ENCODE measurements around the gene SERPINE3.

Gene SERPINE3

DNA sequence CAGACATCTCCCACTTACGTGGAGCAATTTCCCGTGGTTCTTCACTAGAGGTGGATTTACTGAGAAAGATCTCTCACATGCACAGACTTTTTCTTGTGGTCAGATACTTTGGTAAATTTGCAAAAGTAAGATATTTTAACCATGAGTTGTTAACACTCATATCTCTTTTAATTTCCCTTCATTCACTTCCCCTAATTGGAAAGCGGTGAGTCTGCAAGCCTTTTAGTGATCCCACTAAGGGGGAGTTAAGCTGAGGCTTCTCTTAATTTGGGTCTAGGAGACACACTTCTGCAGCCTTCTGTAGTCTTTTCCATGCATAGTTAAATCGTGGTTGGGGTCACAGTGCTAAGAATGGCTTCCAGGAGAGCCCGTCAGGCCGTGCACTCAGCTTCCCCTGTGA lies 30.7 kb upstream of the SERPINE3 start:
- no peak for TF ChIP-seq EZH2 (IDR thresholded peaks at IDR 0.05)
- TF ChIP-seq FOXP2 (optimal IDR thresholded peaks at IDR 0.05; ENCODE audit: control extremely low read depth, extremely low read length, insufficient read depth): no peak
- no peak for TF ChIP-seq POLR2AphosphoS5 (IDR thresholded peaks at IDR 0.05; ENCODE audit: borderline replicate concordance, low read depth, low read length)
- H3K9ac ChIP-seq (ENCODE audit: insufficient read length): no peak overlapping the region
- H3K9me3 ChIP-seq (ENCODE audit: low read depth, low read length): no peaks in the 10 kb centered on the region
- no peak for DNase-seq (ENCODE audit: low read depth, low spot score)
- H3K36me3 ChIP-seq (ENCODE audit: insufficient read depth, low read length): no peaks in the 10 kb centered on the region
- H3K27ac ChIP-seq: no peak overlapping the region
- H3K4me3 ChIP-seq: no peak overlapping the region

DNA sequence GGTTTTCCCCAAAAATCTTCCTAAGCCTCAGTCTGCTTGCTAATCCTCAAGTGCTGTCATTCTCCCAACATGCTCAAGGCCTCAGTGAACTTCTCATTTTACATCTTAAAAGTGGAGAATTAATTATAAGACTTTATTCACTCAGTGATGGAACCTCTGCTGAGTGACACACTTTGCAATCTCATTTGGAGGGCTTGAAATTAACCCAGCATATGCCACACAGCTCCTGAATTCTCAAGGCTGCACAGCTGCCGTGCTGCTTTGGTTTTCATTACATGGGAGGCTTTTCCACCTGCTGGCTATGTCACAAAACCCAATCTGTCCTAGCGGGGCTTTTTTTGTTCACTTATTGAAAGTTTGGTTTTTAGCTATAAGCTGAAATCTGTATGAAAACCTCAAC lies 28.3 kb upstream of the SERPINE3 start:
- Histone ChIP-seq H3K4me3 (no peak overlapping the region), H3K9ac (ENCODE audit: insufficient read length) (no peak overlapping the region), H3K9me3 (ENCODE audit: low read depth, low read length) (no peaks in the 10 kb centered on the region), H3K36me3 (ENCODE audit: insufficient read depth, low read length) (no peaks in the 10 kb centered on the region), H3K27ac (no peak overlapping the region)
- no peak for DNase-seq (ENCODE audit: low read depth, low spot score)
- TF ChIP-seq FOXP2 (optimal IDR thresholded peaks at IDR 0.05; ENCODE audit: control extremely low read depth, extremely low read length, insufficient read depth) (no peak), POLR2AphosphoS5 (IDR thresholded peaks at IDR 0.05; ENCODE audit: borderline replicate concordance, low read depth, low read length) (no peak), EZH2 (IDR thresholded peaks at IDR 0.05) (no peak)

GRCh38 chr13:51311957-51312520 lies 27.5 kb upstream of the SERPINE3 start:
- DNase-seq (ENCODE audit: low read depth, low spot score): no peak
- H3K36me3 ChIP-seq (ENCODE audit: insufficient read depth, low read length): no peaks in the 10 kb centered on the region
- no peak overlapping the region for H3K27ac ChIP-seq
- TF ChIP-seq FOXP2 (optimal IDR thresholded peaks at IDR 0.05; ENCODE audit: control extremely low read depth, extremely low read length, insufficient read depth) (no peak), POLR2AphosphoS5 (IDR thresholded peaks at IDR 0.05; ENCODE audit: borderline replicate concordance, low read depth, low read length) (no peak), EZH2 (IDR thresholded peaks at IDR 0.05) (no peak)
- H3K9me3 ChIP-seq (ENCODE audit: low read depth, low read length): no peaks in the 10 kb centered on the region
- no peak overlapping the region for H3K9ac ChIP-seq (ENCODE audit: insufficient read length)
- H3K4me3 ChIP-seq: no peak overlapping the region

- TF ChIP-seq EZH2 (IDR thresholded peaks at IDR 0.05): no peak
- TF ChIP-seq FOXP2 (optimal IDR thresholded peaks at IDR 0.05; ENCODE audit: control extremely low read depth, extremely low read length, insufficient read depth): no peak
- TF ChIP-seq POLR2AphosphoS5 (IDR thresholded peaks at IDR 0.05; ENCODE audit: borderline replicate concordance, low read depth, low read length): no peak
These were observed 25.9 kb upstream of the SERPINE3 start for GRCh38 chr13:51313619-51314018.

DNA sequence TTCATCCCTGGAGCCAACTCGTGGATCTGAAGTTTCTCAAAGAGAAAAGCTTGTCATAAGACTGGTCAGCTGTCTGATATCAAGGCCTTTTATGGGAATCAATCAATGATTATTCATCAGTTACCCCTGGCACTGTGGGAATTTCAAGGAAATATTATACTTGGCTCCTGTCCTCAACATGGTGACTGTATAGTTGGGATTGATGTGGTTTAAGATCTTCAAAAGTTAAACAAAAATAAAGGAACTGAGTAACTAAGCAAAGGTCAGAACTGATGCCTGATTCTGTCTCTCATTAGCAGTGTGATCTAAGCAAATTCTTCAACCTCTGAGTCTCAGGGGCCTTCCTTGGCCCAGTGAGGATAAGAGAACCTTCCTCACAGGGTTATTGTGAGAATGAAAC lies 22.2 kb upstream of the SERPINE3 start:
- TF ChIP-seq POLR2AphosphoS5 (IDR thresholded peaks at IDR 0.05; ENCODE audit: borderline replicate concordance, low read depth, low read length) (no peak), EZH2 (IDR thresholded peaks at IDR 0.05) (no peak), FOXP2 (optimal IDR thresholded peaks at IDR 0.05; ENCODE audit: control extremely low read depth, extremely low read length, insufficient read depth) (no peak)
- H3K36me3 ChIP-seq (ENCODE audit: insufficient read depth, low read length): no peaks in the 10 kb centered on the region
- no peak for DNase-seq (ENCODE audit: low read depth, low spot score)
- H3K27ac ChIP-seq: no peak overlapping the region
- no peak overlapping the region for H3K9ac ChIP-seq (ENCODE audit: insufficient read length)
- no peak overlapping the region for H3K4me3 ChIP-seq
- H3K9me3 ChIP-seq (ENCODE audit: low read depth, low read length): no peaks in the 10 kb centered on the region

More at GRCh38 chr13:51313619-51314018, 25.9 kb upstream of the SERPINE3 start:
- H3K27ac ChIP-seq: no peak overlapping the region
- no peak overlapping the region for H3K4me3 ChIP-seq
- H3K36me3 ChIP-seq (ENCODE audit: insufficient read depth, low read length): no peaks in the 10 kb centered on the region
- no peak for DNase-seq (ENCODE audit: low read depth, low spot score)
- no peaks in the 10 kb centered on the region for H3K9me3 ChIP-seq (ENCODE audit: low read depth, low read length)
- no peak overlapping the region for H3K9ac ChIP-seq (ENCODE audit: insufficient read length)

GRCh38 chr13:51318015-51318414 lies 21.5 kb upstream of the SERPINE3 start:
- no peak overlapping the region for H3K27ac ChIP-seq

DNA sequence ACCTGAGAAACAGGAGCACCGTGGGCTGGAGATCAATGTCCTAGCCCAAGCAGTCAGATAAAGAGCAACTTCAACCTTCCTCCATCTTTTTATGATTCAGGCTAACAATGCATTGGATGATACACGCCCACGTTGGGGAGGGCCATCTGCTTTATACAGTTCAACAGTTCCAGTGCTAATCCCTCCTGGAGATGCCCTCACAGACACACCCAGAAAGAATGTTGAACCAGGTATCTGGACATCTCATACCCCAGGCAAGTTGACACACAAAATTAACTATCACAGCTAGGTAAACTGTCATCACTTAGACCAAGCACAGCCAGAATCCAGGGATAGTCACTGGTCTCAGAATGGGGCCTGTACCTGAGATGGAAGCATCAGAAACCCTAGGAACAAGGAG lies 20.6 kb upstream of the SERPINE3 start:
- Histone ChIP-seq H3K27ac (no peak overlapping the region), H3K9ac (ENCODE audit: insufficient read length) (no peak overlapping the region), H3K4me3 (no peak overlapping the region), H3K36me3 (ENCODE audit: insufficient read depth, low read length) (no peaks in the 10 kb centered on the region), H3K9me3 (ENCODE audit: low read depth, low read length) (no peaks in the 10 kb centered on the region)
- DNase-seq (ENCODE audit: low read depth, low spot score): no peak
- no peak for TF ChIP-seq FOXP2 (optimal IDR thresholded peaks at IDR 0.05; ENCODE audit: control extremely low read depth, extremely low read length, insufficient read depth)
- no peak for TF ChIP-seq EZH2 (IDR thresholded peaks at IDR 0.05)
- no peak for TF ChIP-seq POLR2AphosphoS5 (IDR thresholded peaks at IDR 0.05; ENCODE audit: borderline replicate concordance, low read depth, low read length)

More at GRCh38 chr13:51318015-51318414, 21.5 kb upstream of the SERPINE3 start:
- no peaks in the 10 kb centered on the region for H3K36me3 ChIP-seq (ENCODE audit: insufficient read depth, low read length)
- no peaks in the 10 kb centered on the region for H3K9me3 ChIP-seq (ENCODE audit: low read depth, low read length)
- H3K9ac ChIP-seq (ENCODE audit: insufficient read length): no peak overlapping the region
- no peak for TF ChIP-seq POLR2AphosphoS5 (IDR thresholded peaks at IDR 0.05; ENCODE audit: borderline replicate concordance, low read depth, low read length)
- TF ChIP-seq FOXP2 (optimal IDR thresholded peaks at IDR 0.05; ENCODE audit: control extremely low read depth, extremely low read length, insufficient read depth): no peak
- TF ChIP-seq EZH2 (IDR thresholded peaks at IDR 0.05): no peak
- no peak for DNase-seq (ENCODE audit: low read depth, low spot score)
- H3K4me3 ChIP-seq: no peak overlapping the region

DNA sequence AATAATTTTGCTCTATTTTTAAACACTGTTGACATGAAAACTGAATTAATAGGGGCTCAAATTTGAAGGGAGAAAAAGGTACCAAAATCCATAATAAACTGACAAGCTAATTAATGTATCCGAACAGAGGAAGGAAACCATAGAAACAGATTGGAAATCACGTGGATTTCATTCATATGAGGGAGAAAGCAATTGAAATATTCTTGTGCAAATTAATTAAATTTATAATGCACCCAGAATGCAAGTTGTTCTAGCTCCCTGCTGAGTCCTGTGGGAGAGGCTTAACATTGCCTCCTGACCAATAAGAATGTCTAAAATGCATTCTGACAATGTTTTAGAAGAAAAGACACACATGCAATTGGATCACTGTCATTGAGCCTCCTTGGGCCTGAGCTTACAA lies 17.7 kb upstream of the SERPINE3 start:
- Histone ChIP-seq H3K9ac (ENCODE audit: insufficient read length) (no peak overlapping the region), H3K4me3 (no peak overlapping the region), H3K36me3 (ENCODE audit: insufficient read depth, low read length) (no peaks in the 10 kb centered on the region), H3K27ac (no peak overlapping the region), H3K9me3 (ENCODE audit: low read depth, low read length) (no peaks in the 10 kb centered on the region)
- DNase-seq (ENCODE audit: low read depth, low spot score): no peak
- TF ChIP-seq FOXP2 (optimal IDR thresholded peaks at IDR 0.05; ENCODE audit: control extremely low read depth, extremely low read length, insufficient read depth) (no peak), POLR2AphosphoS5 (IDR thresholded peaks at IDR 0.05; ENCODE audit: borderline replicate concordance, low read depth, low read length) (no peak), EZH2 (IDR thresholded peaks at IDR 0.05) (no peak)

DNA sequence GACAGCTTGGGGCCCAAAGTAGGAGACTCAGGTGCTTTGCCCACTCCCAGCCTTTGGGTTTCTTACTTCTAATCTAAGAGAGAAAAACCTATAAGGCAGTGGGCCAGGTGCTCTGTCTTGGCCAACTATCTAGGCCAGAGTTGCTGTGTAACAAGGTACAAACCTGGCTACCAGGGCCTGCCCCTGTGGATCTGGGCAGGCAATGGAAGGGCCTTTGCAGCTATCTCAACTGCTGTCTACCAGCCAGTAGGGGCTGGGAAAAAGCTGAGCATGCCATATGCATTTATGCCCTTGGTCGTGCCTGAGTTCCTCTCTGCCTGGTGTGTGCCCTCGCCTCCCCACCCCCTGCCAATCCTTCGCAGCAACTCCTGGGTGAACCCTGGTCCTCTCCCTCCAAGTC lies 16.7 kb upstream of the SERPINE3 start:
- Histone ChIP-seq H3K4me3 (no peak overlapping the region), H3K9me3 (ENCODE audit: low read depth, low read length) (no peaks in the 10 kb centered on the region), H3K36me3 (ENCODE audit: insufficient read depth, low read length) (no peaks in the 10 kb centered on the region), H3K27ac (no peak overlapping the region), H3K9ac (ENCODE audit: insufficient read length) (no peak overlapping the region)
- TF ChIP-seq POLR2AphosphoS5 (IDR thresholded peaks at IDR 0.05; ENCODE audit: borderline replicate concordance, low read depth, low read length): no peak
- no peak for TF ChIP-seq EZH2 (IDR thresholded peaks at IDR 0.05)
- TF ChIP-seq FOXP2 (optimal IDR thresholded peaks at IDR 0.05; ENCODE audit: control extremely low read depth, extremely low read length, insufficient read depth): no peak
- DNase-seq (ENCODE audit: low read depth, low spot score): no peak

Data from SK-N-MC (cell line).